ENCODE data around the gene EID2.

The EID2 gene, protein sequence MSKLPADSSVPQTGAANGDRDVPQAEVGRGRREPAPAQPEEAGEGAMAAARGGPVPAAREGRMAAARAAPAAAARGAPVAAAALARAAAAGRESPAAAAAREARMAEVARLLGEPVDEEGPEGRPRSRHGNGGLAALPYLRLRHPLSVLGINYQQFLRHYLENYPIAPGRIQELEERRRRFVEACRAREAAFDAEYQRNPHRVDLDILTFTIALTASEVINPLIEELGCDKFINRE
- 20.9 to 25.6 reads per million in 2 donors for total RNA-seq

DNA sequence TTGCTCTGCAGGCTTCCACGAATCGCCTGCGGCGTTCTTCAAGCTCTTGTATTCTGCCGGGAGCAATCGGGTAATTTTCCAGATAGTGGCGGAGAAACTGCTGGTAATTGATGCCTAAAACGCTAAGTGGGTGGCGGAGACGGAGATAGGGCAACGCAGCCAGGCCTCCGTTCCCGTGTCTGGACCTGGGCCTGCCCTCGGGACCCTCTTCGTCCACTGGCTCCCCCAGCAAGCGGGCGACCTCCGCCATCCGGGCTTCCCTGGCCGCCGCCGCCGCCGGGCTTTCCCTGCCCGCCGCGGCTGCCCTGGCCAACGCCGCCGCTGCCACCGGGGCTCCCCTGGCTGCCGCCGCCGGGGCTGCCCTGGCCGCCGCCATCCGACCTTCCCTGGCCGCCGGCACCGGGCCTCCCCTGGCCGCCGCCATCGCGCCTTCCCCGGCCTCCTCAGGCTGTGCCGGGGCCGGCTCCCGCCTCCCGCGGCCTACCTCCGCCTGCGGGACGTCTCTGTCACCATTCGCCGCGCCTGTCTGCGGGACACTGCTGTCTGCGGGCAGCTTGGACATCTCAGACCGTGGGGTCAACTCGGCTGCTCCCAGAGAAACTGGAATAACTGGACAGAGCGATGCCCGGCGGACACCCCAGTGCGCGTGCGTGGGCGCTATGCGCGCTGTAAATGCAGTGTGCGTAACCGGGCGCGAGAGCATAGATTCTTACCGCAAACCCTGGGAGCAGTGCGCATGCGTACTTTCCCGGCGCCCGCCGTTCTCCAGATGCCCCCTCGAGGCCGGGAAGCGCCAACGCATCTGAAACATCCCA is at the start of gene EID2:
Gene EID2 (minus strand): TSS at position 644 of the 815 bp plus-strand sequence. CDS start 82 bp downstream, at position 562.
- peak; percentile 82 to 94 (median 89) for DNase-seq

DNA sequence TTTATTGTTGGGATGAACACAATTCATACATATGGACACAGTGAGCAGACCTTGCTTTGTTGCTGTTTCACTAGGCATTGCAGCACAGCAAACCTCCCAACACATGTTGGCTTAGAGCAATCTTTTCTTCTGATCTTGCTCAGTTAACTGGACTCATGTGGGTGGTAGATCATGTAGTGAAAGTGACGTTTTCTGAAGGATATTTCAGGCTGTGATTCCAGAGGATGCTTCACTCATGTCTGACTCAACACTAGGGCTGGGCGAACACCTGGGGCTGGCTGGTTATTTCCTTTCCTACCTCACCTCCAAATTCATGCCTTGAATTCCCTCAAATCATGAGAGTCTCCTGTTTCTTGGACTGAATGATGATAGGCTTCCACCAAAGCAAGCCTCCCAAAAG is 48.1 kb upstream of the EID2 start:
- no peak for DNase-seq

DNA sequence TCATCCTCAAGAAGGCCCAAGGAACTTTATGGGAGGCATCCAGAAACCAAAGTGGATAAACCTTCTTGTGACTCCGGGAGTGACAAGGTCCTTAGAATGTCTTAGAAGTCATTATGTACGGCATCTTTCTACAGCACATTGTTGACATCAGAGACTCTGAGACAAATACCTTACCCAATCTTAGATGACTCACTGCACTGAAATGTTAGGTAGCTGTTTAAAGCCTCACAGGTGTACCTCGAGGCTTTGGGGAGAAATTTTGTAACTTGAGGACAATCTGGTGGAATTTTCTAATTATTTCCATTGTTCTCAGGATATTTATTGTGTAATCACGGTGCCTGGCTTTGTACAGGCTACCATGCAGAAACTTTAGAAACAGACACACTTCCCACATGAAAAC is 47.5 kb upstream of the EID2 start:
- no peak for DNase-seq

DNA sequence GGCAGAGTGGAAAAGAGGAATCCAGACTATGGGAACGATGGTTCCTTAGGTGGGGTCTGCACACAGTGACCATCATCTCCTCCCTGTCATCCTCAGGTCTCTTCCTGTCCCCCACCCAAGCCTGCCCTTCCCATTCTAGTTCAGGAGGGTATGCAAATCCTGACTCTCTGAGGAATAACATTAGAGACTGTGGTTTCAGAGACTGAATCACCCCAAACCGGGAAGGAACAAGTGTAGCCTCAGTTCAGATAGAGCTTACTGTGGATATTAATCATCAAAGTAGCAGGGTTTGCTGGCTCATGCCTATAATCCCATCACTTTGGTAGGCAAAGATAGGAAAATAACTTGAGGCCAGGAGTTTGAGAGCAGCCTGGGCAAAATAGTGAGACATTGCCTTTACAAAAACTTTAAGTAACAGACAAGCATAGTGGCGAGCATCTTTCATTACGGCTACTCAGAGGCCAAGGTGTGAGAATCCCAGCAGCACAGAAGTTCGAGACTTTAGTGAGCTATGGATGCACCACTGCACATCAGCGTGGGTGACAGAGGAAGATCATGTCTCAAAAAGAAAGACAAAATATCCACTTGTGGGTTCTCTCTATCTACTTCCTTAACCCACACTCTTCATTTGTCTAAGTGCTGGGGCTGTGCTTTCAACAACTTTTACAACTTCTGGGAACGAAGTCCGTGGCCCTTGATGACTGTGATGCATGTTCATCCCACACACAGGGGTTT is 43.1 kb upstream of the EID2 start:
- no peak for DNase-seq

DNA sequence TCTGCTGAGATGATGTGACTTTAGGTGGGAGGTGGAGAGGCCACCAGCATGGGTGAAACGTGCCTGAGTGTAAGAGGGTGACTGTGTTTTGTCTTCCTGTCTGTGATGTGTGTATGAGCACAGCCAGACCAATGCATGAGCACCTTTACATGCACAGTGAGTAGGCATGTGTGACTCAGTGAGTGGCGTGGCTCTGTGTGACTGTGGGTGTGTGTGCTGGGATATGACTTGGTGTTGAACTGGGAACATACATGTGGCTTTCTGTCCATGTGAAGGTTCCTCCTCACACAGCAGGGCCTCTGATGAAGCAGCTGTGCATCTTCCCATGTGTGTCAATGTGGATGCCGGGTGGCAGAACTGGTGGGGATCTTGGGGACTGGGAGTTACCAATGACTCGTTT is 42.5 kb upstream of the EID2 start:
- DNase-seq: no peak

DNA sequence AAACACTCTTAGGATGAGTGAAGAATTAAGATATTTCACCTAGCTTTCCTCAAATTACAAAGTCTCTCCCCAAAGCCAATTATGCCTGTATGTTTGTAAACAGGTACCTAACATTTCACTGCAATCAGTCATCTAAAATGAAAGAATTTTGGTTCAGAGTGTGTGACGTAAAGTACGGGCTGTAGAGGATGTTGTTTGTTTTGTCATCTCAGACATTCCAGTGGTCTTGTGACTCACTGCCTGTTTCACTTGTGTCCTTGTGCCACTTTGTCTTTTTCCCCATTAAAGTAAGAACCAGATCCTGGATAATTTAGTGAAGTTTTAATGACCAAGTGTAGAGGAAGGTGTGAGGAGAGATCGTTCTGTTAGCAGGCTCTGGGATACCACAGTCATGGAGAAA is 28.6 kb upstream of the EID2 start:
- no peak for DNase-seq

DNA sequence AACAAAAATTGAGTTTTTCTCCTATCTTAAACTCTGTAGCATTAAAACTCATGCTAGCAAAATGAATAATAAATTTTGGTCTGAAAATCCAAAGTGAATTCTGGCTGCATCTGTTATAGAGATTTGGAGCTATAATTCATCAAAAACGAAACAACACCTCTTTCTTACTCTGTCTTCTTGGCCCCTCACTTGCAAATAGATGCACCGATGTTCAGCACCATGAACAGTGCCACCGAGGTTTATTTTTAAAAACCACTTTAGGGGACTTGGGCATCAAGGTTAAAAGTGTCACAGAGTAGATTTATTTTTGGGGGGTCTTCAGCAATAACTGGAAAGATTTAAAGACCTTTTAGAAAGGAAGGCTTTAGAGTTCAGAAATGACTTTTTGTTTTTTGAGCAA is 26.1 kb upstream of the EID2 start:
- DNase-seq: no peak

DNA sequence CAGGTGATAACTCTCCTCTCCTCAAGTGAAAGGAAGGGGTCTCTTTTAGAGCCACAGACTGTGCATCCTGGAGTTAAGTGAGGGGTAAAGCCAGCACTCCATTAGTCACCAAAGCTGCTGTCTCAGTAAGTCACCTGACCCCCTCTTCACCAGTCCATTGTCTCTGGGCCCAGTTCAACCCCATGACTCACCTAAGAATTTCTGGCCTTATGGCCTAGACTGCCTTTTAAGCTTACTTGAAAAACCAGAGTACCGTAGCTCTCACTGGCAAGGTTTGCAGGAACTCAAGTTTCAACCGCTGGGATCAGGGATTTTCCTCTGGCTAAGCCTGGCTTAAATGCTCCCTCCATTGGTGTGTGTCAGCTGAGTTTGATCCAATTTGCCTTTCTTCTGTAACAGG is 23.4 kb upstream of the EID2 start:
- DNase-seq: no peak

DNA sequence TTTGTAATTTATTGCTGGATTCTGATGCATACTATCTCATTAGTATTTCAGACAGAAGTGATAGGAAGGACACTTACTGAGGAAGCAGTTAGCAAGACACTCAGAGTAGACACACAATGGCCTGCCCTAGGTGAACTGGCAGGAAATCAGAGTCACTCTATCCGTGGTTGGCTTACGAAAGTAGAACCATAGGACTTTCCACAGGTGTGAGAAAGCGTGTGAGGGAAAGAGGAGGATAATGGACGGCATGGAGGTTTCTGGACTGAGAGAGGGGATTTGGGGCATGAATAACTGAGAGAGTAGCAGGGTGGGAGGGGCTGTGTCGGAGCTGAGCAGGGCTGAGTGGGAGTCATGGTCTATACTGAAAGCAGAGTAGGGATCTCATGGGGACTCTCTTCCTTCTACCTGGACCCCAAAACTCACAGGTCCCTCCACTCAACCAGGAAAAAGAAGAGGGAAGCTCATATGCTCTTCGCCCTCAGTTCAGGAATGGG is 18.7 kb upstream of the EID2 start:
- peak in 1 of 5 experiments; percentile 62 for DNase-seq

DNA sequence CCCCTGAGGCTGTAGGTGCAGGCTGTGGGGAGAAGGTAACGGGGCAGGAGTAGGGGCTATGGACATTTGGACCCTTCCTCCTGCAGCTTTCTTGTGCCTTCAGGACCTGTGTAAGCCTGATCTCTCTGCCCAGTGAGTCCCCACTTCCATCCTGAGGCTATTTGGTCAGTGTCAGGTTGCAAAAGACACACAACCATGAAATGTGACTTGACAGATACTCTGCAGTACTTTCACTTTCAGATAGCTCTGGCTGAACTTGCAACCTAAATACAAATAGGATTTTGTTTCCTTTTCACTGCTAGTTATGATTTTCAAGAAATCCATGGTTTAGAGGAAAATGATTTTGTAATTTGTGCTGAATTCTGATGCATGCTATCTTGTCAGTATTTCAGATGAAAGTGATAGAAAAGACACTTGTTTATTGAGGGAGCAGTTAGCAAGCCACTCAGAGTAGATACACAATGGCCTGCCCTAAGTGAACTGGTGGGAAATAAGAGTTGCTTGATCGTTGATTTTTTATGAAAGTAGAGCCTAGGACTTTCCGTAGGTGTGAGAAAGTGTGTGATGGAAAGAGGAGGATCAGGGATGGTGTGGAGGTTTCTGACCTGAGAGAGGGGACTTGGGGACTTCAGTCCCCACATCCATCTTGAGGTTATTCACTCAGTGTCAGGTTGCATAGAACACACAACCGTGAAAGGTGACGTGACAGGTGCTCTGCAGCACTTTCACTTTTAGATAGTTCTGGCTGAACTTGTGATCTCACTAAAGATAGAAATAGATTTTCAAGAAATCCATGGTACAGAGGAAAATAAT is 18.1 kb upstream of the EID2 start:
- peak in 1 of 5 experiments; percentile 80 for DNase-seq

DNA sequence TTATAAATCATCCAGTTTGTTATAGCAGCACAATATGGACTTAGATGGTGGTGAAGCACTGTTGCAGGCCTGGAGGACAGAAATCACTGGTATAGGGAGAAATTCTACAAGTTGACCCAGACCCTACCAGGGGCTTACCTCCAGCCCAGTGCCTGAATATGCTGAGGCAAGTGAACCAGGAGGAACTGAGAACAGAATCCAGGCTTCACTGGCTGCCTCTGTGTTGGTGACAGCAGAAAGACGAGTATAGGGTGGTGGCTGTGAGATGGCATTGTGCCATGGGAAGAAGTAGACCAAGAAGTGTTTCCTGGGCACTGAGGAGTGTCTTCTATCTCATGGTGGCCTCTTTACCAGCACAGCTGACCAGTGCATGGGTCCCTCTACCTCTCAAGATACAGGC is 15.9 kb upstream of the EID2 start:
- no peak for DNase-seq

DNA sequence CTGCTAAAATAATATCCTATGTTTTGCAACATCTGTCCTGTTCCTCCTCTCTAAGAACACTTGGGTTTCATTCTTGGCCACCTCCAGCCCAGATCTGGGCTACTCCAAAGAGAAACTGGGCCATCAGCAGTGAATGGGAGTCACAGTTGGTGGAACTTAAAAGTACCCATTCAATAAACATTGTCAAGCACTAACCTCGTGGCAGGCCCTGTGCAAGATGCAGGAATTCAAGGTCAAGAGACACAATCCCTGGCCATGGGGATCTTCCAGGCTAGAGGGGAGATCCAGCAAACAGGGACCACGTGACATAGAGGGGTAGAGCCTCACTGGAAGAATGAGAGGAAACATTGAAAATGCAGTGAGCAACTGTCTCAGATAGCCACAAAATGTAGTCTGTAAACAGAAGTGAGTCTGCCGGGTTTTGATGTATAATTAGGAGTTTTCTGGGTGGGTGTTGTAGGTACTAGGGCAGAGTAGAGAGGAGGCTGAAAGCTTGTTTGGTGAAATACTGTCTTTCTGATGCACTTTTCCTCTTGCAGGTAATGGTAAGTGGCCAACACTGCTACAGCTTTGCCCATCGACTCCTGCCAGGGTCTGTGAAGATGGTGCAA is 14.8 kb upstream of the EID2 start:
- DNase-seq: no peak

DNA sequence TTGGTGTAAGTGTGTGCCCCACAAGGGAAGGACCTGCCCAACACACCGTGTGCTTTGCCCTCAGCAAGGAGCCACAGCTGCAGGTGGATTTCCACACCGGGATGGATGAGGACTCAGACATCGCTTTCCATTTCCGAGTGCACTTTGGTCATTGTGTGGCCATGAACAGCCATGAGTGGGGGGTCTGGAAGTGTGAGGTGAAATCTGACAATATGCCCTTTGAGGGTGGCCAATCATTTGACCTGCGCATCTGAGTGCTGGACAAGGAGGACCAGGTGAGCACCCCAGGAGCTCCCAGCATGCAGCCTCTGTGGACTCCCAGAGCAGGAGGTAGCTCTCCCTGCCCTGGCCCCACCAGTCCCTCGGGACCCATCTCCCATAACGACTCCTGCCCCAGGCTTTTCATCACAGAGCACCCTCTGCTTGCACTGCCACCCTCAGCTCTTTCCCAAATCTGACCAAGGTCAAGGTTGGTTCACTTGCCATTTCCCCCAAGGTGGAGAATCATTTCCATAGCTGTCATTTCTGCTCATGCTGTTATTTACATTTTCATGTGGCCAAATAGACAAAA is 13.2 kb upstream of the EID2 start:
- DNase-seq: no peak

DNA sequence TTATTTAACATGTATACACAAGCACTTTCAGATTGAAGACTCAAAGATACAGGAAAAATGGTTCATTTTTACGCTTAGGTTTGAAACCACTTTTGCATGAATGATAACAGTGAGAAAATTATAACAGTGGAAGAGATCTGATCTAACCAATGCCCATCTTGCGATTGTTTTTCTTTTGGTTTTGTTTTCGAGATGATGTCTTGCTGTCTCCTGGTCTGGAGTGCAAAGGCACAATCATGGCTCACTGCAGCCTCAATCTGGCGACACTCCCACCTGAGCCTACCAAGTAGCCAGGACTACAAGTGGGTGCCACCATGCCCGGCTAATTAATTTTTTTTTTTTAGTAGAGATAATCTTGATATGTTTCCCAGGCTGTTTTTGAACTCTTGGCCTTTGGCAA is 10.2 kb upstream of the EID2 start:
- DNase-seq: peak in 1 of 5 experiments; percentile 45

DNA sequence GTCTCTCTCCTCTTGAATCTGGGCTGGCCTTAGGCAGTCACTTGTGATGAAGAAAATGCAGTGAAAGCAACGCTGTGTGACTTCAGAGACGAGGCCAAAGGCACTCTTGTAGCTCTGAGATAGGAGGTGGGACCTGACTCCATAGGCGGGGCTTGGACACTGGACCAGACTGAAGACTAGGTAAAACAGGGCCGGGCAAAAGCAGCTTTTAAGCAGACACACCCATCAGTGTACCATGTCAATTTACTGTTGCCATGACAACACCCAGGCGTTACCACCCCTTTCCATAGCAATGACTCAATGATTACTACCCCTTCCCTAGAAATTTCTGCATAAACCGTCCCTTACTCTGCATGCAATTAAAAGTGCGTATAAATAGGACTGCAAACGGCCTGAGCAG is 6.6 kb upstream of the EID2 start:
- DNase-seq: no peak

DNA sequence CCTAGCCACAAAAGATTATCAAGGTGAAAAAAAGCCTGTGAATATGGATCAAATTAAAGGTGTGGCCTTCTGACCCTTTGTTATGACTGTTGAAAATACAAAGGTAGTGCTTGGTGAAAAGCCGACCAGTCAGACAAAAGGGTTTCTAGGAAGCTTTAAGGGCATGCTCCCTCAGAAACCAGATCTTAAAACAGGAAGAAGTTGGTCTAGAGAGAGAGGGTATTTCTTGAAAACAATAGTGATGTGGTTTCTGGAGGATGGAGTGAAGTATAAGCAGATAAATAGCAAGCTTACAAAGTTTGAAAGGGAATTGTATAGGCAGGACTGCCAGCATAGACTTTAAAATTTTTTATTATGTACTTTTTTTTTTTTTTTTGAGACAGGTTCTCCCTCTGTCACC is 5.0 kb upstream of the EID2 start:
- DNase-seq: peak in 1 of 5 experiments; percentile 24

DNA sequence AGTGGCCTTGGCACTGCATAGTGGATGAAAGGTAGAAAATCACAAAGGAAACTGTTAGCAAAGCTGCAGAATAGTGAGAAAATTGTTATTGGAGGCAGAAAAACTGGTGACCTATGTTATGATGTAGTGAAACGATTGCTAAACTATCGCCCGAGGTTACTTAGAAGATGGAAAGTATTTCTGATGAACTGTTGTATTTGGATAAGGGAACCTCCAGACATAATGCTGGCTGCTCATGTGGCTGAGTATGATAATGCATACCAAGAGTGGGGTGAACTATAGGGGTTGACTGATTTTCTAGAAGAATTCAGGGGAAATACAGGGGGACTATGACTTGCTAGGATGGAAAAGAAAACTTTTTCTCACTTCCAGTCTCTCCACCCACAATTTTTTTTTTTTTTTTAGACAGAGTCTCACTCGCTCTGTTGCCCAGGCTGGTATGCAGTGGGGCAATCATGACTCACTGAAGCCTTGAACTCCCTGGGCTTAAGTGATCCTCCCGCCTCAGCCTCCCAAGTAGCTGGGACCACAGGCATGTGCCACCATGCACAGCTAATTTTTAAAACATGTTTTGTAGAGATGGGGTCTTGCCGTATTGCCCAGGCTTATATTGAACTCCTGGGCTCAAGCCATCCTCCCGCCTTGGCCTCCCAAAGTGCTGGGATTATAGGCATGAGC is 4.4 kb upstream of the EID2 start:
- no peak for DNase-seq

DNA sequence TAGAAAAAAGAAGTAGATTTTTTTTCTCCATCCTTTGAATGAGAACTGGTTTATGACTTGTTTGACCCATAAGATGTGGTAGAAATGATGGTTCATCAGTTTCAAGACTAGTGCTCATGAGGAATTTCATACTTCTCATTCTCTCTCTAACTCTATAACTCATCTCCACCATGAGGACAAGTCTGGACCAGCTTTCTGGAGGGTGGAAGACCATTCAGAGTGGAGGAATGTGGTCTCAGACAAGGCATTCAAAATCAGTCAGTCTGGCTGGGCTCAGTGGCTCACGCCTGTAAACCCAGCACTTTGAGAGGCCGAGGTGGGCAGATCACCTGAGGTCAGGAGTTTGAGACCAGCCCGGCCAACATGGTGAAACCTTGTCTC is 3.5 kb upstream of the EID2 start:
- no peak for DNase-seq

DNA sequence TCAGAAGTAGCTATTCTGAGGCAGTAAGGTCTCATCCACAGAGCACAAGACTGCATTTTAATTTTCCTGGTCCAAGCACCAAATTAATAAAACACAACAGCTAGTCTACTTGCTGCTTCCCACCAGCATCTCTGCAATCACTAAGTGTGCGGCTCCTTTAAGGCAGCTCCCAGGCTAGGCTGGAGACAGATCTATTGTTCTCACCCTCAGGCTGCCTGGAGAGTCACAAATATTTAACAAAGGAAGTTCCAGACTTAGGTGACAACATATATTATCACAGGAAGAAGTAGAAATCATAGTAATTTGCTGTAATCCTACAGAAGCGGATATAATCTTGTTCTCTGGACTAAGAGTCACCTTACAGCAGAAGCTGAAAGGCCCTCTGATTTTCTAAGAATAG is 2.2 kb upstream of the EID2 start:
- no peak for DNase-seq

DNA sequence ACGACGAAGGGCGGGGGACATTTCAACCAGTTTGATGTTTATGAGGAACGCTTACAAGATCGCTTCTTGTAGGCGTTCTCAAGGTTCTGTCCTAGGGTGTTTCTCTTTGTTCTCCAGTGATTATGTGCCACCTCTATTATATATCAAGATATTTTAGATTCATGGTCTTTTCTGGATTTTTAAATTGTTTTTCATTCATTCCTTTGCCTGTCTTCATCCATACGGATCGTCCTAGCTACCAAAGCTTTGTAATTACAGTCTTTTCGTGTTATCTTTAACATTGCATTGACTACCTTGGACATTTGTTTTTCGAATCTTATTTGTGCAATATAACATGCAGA is 342 bp upstream of the EID2 start:
- DNase-seq: no peak

DNA sequence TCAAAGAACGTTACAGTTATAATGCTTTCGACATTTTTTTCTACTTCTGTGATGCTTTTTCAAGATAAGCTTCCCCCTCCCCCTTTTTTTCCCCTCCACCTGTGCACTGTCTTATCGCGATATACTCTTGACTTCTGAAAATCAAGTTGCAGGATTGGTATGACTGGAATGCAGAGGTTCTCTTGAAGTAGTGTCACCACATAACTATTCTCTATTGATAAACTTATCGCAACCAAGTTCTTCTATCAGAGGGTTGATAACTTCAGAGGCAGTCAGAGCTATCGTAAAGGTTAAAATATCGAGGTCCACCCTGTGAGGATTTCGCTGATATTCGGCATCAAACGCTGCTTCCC is 820 bp downstream of the EID2 start:
- peak in 1 of 5 experiments; percentile 63 for DNase-seq
